K562 (cell line): ENCODE results near the gene TNIK. TPM values are rescaled to one million over a fixed set of nuclear protein-coding genes. Genes with fewer than 3 reads are reported as not detected.

Source experiments
- ETV5 ChIP-seq: sonication (generic); formaldehyde crosslinking; IDR thresholded peaks from 2 replicates; pipeline ENCODE4 v1.4.0; 2020; ENCODE audit warnings: low read depth, mild to moderate bottlenecking, missing genetic modification reagents
- FOXP4 ChIP-seq: sonication (generic); formaldehyde crosslinking; IDR thresholded peaks from 2 replicates; pipeline ENCODE4 v1.8.0; 2022; ENCODE audit warnings: mild to moderate bottlenecking, missing genetic modification reagents, borderline replicate concordance
- JUND ChIP-seq, 2 experiments: IDR thresholded peaks; 2 replicates in 1 of 2; 3 replicates in 1 of 2; pipeline ENCODE4 v1.6.1; 2011; ENCODE audit warnings: borderline replicate concordance in 2 of 2, low read depth in 2 of 2, low read length in 2 of 2, improper control_type of control experiment in 1 of 2, missing biosample characterization in 1 of 2, missing genetic modification characterization in 1 of 2, missing genetic modification reagents in 1 of 2
- LCOR ChIP-seq: sonication (generic); formaldehyde crosslinking; IDR thresholded peaks from 2 replicates; pipeline ENCODE4 v1.8.0; 2022; ENCODE audit warnings: mild to moderate bottlenecking, missing genetic modification reagents
- NFATC3 ChIP-seq: fragments of 450-650 bp; IDR thresholded peaks from 2 replicates; pipeline ENCODE4 v1.6.1; 2017; ENCODE audit warnings: mild to moderate bottlenecking
- NR2C1 ChIP-seq, 2 experiments: fragments of 450-650 bp; IDR thresholded peaks; 2 replicates each; pipeline ENCODE4 v1.6.1; 2017; ENCODE audit warnings: mild to moderate bottlenecking in 2 of 2, antibody characterized with exemption in 1 of 2, inconsistent platforms in 1 of 2, missing compliant biosample characterization in 1 of 2, missing genetic modification characterization in 1 of 2
- NRF1 ChIP-seq, 2 experiments: fragments of 450-650 bp; IDR thresholded peaks in 1 of 2; conservative IDR thresholded peaks in 1 of 2; 2 replicates each; pipeline ENCODE4 v1.6.1; 2014; ENCODE audit warnings: mild to moderate bottlenecking in 2 of 2
- PCBP2 ChIP-seq: fragments of 200-400 bp; formaldehyde crosslinking; IDR thresholded peaks from 2 replicates; pipeline ENCODE4 v1.6.1; 2018; ENCODE audit warnings: low read length, low read depth, mild to moderate bottlenecking, moderate library complexity; ENCODE audit not compliant: poor library complexity, severe bottlenecking
- SRSF1 ChIP-seq: fragments of 200-400 bp; formaldehyde crosslinking; IDR thresholded peaks from 2 replicates; pipeline ENCODE4 v1.6.1; 2017; ENCODE audit warnings: mild to moderate bottlenecking, low read depth, low read length, moderate library complexity
- TRIM25 ChIP-seq: fragments of 450-650 bp; IDR thresholded peaks from 2 replicates; pipeline ENCODE4 v1.7.0; 2016; ENCODE audit warnings: borderline replicate concordance
- U2AF2 ChIP-seq: fragments of 200-400 bp; formaldehyde crosslinking; optimal IDR thresholded peaks from 2 replicates; pipeline ENCODE3; 2017; ENCODE audit warnings: low read depth, mild to moderate bottlenecking, low read length
- YBX1 ChIP-seq: fragments of 450-650 bp; IDR thresholded peaks from 2 replicates; pipeline ENCODE4 v1.7.1; 2016; ENCODE audit warnings: mild to moderate bottlenecking
- ZBTB2 ChIP-seq: fragments of 450-650 bp; IDR thresholded peaks from 2 replicates; pipeline ENCODE4 v1.6.1; 2016; ENCODE audit warnings: antibody characterized with exemption
- ZNF217 ChIP-seq: sonication (generic); formaldehyde crosslinking; IDR thresholded peaks from 2 replicates; pipeline ENCODE4 v1.8.0; 2022; ENCODE audit warnings: mild to moderate bottlenecking, missing genetic modification reagents
- ZNF277 ChIP-seq: fragments of 250-450 bp; sonication (Bioruptor Pico); IDR thresholded peaks from 2 replicates; pipeline ENCODE4 v1.8.0; 2022; ENCODE audit warnings: inconsistent platforms, mild to moderate bottlenecking, moderate library complexity, borderline replicate concordance
- ZNF655 ChIP-seq: fragments of 250-450 bp; sonication (Bioruptor Pico); IDR thresholded peaks from 2 replicates; pipeline ENCODE4 v1.5.0; 2021
- ZNF780A ChIP-seq: fragments of 250-450 bp; sonication (Bioruptor Pico); IDR thresholded peaks from 2 replicates; pipeline ENCODE4 v1.5.0; 2021; ENCODE audit warnings: mild to moderate bottlenecking
- polyA plus RNA-seq, 8 experiments: library from polyadenylated mRNA; depleted of rRNA in 4 of 8; stranded (reverse) in 5 of 8; unstranded in 3 of 8; fragments of >200 nt; fragmentation: Nextera tagmentation in 2 of 8; fragmentation: Illumina TruSeq in 1 of 8; extraction: Ambion mirVana in 2 of 8; extraction: Trizol in 1 of 8; gene quantifications; 2 replicates each; pipeline versions ENCODE4 v1.2.1 to v1.2.3, GENCODE V29; 2011 to 2014; ENCODE audit warnings: inconsistent platforms in 1 of 8, missing spikeins in 1 of 8
- total RNA-seq, 7 experiments: library from RNA; depleted of rRNA in 6 of 7; stranded (reverse); fragments of >200 nt in 6 of 7; fragmentation: Illumina TruSeq in 2 of 7; extraction: Trizol in 2 of 7; gene quantifications; 2 replicates each; pipeline versions ENCODE4 v1.2.1 to v1.2.3, GENCODE V29; 2011 to 2021; ENCODE audit warnings: low replicate concordance in 1 of 7

The TNIK gene
- total and polyA plus RNA-seq, 9 of the 15 experiments (the other 6 are each of a cell fraction or from before 2014, with no cell fraction given) = 6.6 to 39.0 (median 24.7) TPM

GRCh38 chr3:171460725-171461524 lies 720 bp upstream of the TNIK start (continued):
- TF ChIP-seq TRIM25 (no peak), U2AF2 (no peak), PCBP2 (no peak), SRSF1 (no peak), ETV5 (CRISPR knock-in tag) (no peak), ZNF655 (CRISPR knock-in tag) (no peak), ZBTB2 (no peak), YBX1 (no peak), ZNF277 (no peak), NFATC3 (no peak), FOXP4 (CRISPR knock-in tag) (no peak), ZNF217 (CRISPR knock-in tag) (no peak), NRF1 (conservative IDR thresholded peaks at IDR 0.05 in 1 of 2, IDR thresholded peaks at IDR 0.05 in 1 of 2) (peak in 1 of 2 experiments; percentile 9; a peak in 3 of 4 replicates), JUND (IDR thresholded peaks at IDR 0.05; ENCODE audit: borderline replicate concordance, low read depth, low read length) (no peak), JUND (tag; IDR thresholded peaks at IDR 0.05; ENCODE audit: borderline replicate concordance, low read depth, low read length) (no peak), ZNF780A (no peak), LCOR (no peak), NR2C1 (IDR thresholded peaks at IDR 0.05) (no peak), NR2C1 (tag; IDR thresholded peaks at IDR 0.05) (peak; percentile 51; the same call in 1 of the 2 replicates)
